ENCODE results near the gene SOCS7.

SOCS7 gene

GRCh38 chr17:38358586-38359513 lies 7.2 kb downstream of the SOCS7 start:
- no peak overlapping the region for H3K4me3 ChIP-seq (ENCODE audit: low read depth, low read length)

GRCh38 chr17:38361694-38362465 lies 10.2 kb downstream of the SOCS7 start:
- no peak overlapping the region for H3K4me3 ChIP-seq (ENCODE audit: low read depth, low read length)

GRCh38 chr17:38363016-38363415 lies 11.4 kb downstream of the SOCS7 start:
- H3K4me3 ChIP-seq (ENCODE audit: low read depth, low read length): no peak overlapping the region

GRCh38 chr17:38364741-38365140 lies 13.1 kb downstream of the SOCS7 start:
- no peak overlapping the region for H3K4me3 ChIP-seq (ENCODE audit: low read depth, low read length)

GRCh38 chr17:38369124-38369886 lies 17.7 kb downstream of the SOCS7 start:
- H3K4me3 ChIP-seq (ENCODE audit: low read depth, low read length): no peak overlapping the region

- H3K4me3 ChIP-seq (ENCODE audit: low read depth, low read length): no peak overlapping the region
Observed at GRCh38 chr17:38379448-38379847, 27.8 kb downstream of the SOCS7 start.

- H3K4me3 ChIP-seq (ENCODE audit: low read depth, low read length): no peak overlapping the region
Observed at GRCh38 chr17:38395090-38395489, 43.4 kb downstream of the SOCS7 start.

- H3K4me3 ChIP-seq (ENCODE audit: low read depth, low read length): no peak overlapping the region
Observed at GRCh38 chr17:38397227-38397626, 45.6 kb downstream of the SOCS7 start.

GRCh38 chr17:38400286-38400685 lies 48.6 kb downstream of the SOCS7 start:
- no peak overlapping the region for H3K4me3 ChIP-seq (ENCODE audit: low read depth, low read length)

- H3K4me3 ChIP-seq (ENCODE audit: low read depth, low read length): no peak overlapping the region
Observed at GRCh38 chr17:38401459-38401858, 49.8 kb downstream of the SOCS7 start.

GRCh38 chr17:38402897-38403296 lies 51.3 kb downstream of the SOCS7 start:
- no peak overlapping the region for H3K4me3 ChIP-seq (ENCODE audit: low read depth, low read length)

- no peak overlapping the region for H3K4me3 ChIP-seq (ENCODE audit: low read depth, low read length)
Observed at GRCh38 chr17:38403491-38403890, 51.8 kb downstream of the SOCS7 start.

GRCh38 chr17:38404174-38404943 lies 52.7 kb downstream of the SOCS7 start:
- H3K4me3 ChIP-seq (ENCODE audit: low read depth, low read length): no peak overlapping the region

GRCh38 chr17:38405654-38406053 lies 54.0 kb downstream of the SOCS7 start:
- H3K4me3 ChIP-seq (ENCODE audit: low read depth, low read length): no peak overlapping the region

- no peak overlapping the region for H3K4me3 ChIP-seq (ENCODE audit: low read depth, low read length)
Observed at GRCh38 chr17:38410201-38410600, 58.6 kb downstream of the SOCS7 start.

GRCh38 chr17:38415250-38416194 lies 63.9 kb downstream of the SOCS7 start:
- H3K4me3 ChIP-seq (ENCODE audit: low read depth, low read length): peak overlapping the region; percentile 33

GRCh38 chr17:38416840-38417209 lies 65.2 kb downstream of the SOCS7 start:
- H3K4me3 ChIP-seq (ENCODE audit: low read depth, low read length): no peak overlapping the region

GRCh38 chr17:38417210-38417951 lies 65.7 kb downstream of the SOCS7 start:
- no peak overlapping the region for H3K4me3 ChIP-seq (ENCODE audit: low read depth, low read length)
